ENCODE measurements around the gene NELL1. TPM values are rescaled to one million over a fixed set of nuclear protein-coding genes. Genes with fewer than 3 reads are reported as not detected.

NELL1 gene
- total RNA-seq, 1 donor from 2014 or later = not detected

DNA sequence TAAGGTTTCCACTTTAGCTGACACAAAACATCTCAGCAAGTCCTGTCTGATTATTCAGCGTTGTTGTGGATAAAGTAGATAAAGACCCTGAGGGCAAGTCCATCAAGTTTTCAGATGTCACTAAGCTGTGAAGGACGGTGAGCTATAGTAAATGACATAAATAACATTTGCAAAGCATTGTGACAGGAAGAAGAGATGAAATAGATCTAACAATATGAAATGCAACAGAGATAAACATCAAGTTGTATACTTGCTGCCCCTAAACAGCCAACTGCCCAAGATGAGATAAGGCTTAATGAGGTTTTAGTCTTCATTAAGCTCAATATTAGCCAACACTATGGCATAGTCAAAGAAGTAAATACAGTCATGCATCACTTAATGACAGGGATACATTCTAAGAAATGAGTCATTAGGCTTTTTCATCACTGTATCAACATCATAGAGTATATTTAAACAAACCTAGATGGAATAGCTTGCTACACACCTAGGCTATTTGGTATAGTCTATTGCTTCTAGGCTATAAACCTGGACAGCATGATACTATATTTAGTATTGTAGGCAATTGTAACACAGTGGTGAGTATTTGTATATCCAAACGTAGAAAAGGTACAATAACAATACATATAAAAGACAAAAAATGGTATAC, 898.4 kb downstream of the NELL1 start:
- H3K4me1 Mint-ChIP-seq (ENCODE audit: unreplicated experiment) = peaks cover 7% of the 10 kb centered on the region
- H3K27ac Mint-ChIP-seq (ENCODE audit: unreplicated experiment) = no peak overlapping the region
- no peaks in the 10 kb centered on the region for H3K27me3 Mint-ChIP-seq (ENCODE audit: unreplicated experiment)
- TF ChIP-seq, protein P1, sequence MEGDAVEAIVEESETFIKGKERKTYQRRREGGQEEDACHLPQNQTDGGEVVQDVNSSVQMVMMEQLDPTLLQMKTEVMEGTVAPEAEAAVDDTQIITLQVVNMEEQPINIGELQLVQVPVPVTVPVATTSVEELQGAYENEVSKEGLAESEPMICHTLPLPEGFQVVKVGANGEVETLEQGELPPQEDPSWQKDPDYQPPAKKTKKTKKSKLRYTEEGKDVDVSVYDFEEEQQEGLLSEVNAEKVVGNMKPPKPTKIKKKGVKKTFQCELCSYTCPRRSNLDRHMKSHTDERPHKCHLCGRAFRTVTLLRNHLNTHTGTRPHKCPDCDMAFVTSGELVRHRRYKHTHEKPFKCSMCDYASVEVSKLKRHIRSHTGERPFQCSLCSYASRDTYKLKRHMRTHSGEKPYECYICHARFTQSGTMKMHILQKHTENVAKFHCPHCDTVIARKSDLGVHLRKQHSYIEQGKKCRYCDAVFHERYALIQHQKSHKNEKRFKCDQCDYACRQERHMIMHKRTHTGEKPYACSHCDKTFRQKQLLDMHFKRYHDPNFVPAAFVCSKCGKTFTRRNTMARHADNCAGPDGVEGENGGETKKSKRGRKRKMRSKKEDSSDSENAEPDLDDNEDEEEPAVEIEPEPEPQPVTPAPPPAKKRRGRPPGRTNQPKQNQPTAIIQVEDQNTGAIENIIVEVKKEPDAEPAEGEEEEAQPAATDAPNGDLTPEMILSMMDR (IDR thresholded peaks at IDR 0.05) = no peak
- H3K36me3 Mint-ChIP-seq (ENCODE audit: unreplicated experiment) = no peaks in the 10 kb centered on the region
- H3K4me3 Mint-ChIP-seq (ENCODE audit: unreplicated experiment) = no peak overlapping the region
- DNase-seq (ENCODE audit: extremely low spot score, unreplicated experiment) = no peak
- H3K9me3 Mint-ChIP-seq (ENCODE audit: unreplicated experiment) = no peaks in the 10 kb centered on the region

DNA sequence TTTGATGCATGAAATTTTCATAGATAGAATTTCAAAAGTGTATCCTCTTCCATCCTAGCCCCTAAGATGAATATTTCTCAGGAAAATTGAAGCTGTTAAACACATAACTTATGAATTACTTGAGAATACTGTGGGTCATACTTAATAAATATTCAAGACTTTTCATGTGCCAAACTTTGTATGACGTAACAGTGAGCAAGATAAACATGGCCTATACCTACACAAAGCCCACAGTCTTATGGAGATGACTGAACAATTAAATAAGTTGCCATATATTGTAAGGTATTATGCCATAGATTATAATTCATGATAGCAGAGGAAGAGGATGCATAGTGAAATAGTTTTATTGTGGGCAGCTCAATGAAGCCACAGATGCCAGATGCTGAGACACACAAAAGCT, 902.8 kb downstream of the NELL1 start:
- no peaks in the 10 kb centered on the region for H3K27me3 Mint-ChIP-seq (ENCODE audit: unreplicated experiment)
- H3K4me3 Mint-ChIP-seq (ENCODE audit: unreplicated experiment) = no peak overlapping the region
- TF ChIP-seq, protein P1 (IDR thresholded peaks at IDR 0.05) = no peak
- no peaks in the 10 kb centered on the region for H3K36me3 Mint-ChIP-seq (ENCODE audit: unreplicated experiment)
- DNase-seq (ENCODE audit: extremely low spot score, unreplicated experiment) = no peak
- no peaks in the 10 kb centered on the region for H3K9me3 Mint-ChIP-seq (ENCODE audit: unreplicated experiment)
- no peaks in the 10 kb centered on the region for H3K4me1 Mint-ChIP-seq (ENCODE audit: unreplicated experiment)
- no peak overlapping the region for H3K27ac Mint-ChIP-seq (ENCODE audit: unreplicated experiment)

DNA sequence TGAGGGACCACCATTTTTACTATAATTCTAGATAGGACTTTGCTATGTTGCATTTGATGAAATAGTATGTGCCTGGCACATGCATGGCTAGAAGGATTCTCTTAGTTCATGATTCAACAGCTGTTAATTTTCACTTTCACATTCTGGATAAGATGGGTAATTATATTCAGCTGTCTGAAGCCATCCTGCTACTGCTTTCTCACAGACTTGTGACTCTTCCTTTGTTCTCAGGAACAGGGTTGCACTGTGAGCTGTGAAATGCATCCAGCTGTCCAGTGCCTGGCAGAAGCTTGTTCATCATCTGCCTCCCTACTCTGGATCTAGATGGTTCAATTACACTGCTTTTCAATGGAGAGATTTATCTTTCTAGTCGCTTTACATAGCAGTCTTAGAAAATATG, 913.4 kb downstream of the NELL1 start:
- no peak for DNase-seq (ENCODE audit: extremely low spot score, unreplicated experiment)
- H3K27ac Mint-ChIP-seq (ENCODE audit: unreplicated experiment) = no peak overlapping the region
- no peak overlapping the region for H3K4me3 Mint-ChIP-seq (ENCODE audit: unreplicated experiment)
- H3K4me1 Mint-ChIP-seq (ENCODE audit: unreplicated experiment) = no peaks in the 10 kb centered on the region
- no peaks in the 10 kb centered on the region for H3K36me3 Mint-ChIP-seq (ENCODE audit: unreplicated experiment)
- no peaks in the 10 kb centered on the region for H3K27me3 Mint-ChIP-seq (ENCODE audit: unreplicated experiment)
- peaks cover 4% of the 10 kb centered on the region for H3K9me3 Mint-ChIP-seq (ENCODE audit: unreplicated experiment)
- TF ChIP-seq, protein P1 (IDR thresholded peaks at IDR 0.05) = no peak

DNA sequence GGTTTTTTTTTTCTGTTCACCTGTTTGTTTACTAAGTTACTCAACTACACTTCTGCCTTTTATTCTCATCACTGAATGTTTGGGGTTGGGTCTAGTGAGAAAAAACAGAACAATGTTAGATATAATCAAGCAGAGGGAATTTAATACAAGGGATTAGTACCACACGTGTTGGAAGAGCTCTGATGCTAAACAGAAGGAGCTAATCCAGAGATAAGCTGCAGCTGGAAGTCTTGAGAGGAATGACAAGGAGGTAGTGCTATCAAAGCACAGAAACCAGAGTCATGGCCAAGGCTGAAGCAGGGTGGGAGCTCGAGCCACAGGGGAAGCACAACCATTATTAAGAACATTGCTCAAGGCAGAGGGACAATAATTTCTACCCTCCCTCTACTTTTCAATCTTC, 919.4 kb downstream of the NELL1 start:
- Mint-ChIP-seq H3K4me1 (ENCODE audit: unreplicated experiment) (no peaks in the 10 kb centered on the region), H3K27ac (ENCODE audit: unreplicated experiment) (no peak overlapping the region)

DNA sequence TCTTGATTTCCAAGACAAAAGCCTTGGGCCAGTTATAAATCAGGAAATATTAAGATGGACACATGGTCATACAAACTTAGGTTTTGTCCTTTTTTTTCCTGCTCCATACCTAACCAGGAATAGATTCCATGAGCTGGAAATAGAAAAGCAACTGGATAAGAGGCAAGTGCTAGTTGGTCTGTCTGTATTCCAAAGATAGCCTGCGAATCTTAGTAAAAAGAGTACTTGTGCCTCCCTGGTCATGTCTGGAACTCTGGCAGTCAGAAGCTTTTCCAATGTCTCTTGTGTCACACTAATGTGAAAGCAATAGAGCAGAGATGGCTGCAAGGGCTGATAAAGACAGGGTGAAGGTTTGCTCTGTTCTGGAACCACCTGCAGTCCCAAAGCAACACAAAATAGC, 933.3 kb downstream of the NELL1 start:
- Mint-ChIP-seq H3K4me3 (ENCODE audit: unreplicated experiment) (no peak overlapping the region), H3K27ac (ENCODE audit: unreplicated experiment) (no peak overlapping the region), H3K9me3 (ENCODE audit: unreplicated experiment) (no peaks in the 10 kb centered on the region), H3K4me1 (ENCODE audit: unreplicated experiment) (no peaks in the 10 kb centered on the region), H3K36me3 (ENCODE audit: unreplicated experiment) (no peaks in the 10 kb centered on the region), H3K27me3 (ENCODE audit: unreplicated experiment) (no peaks in the 10 kb centered on the region)
- TF ChIP-seq, protein P1 (IDR thresholded peaks at IDR 0.05) = no peak
- no peak for DNase-seq (ENCODE audit: extremely low spot score, unreplicated experiment)

More for the DNA sequence above, 919.4 kb downstream of the NELL1 start:
- TF ChIP-seq, protein P1 (IDR thresholded peaks at IDR 0.05) = no peak
- Mint-ChIP-seq H3K9me3 (ENCODE audit: unreplicated experiment) (peaks cover 4% of the 10 kb centered on the region), H3K36me3 (ENCODE audit: unreplicated experiment) (no peaks in the 10 kb centered on the region), H3K4me3 (ENCODE audit: unreplicated experiment) (no peak overlapping the region), H3K27me3 (ENCODE audit: unreplicated experiment) (no peaks in the 10 kb centered on the region)
- no peak for DNase-seq (ENCODE audit: extremely low spot score, unreplicated experiment)

Data from osteocyte (in vitro differentiated cells).